HepG2 (cell line): ENCODE data around the gene BRS3. TPM values are rescaled to one million over a fixed set of nuclear protein-coding genes. Genes with fewer than 3 reads are reported as not detected.
"Not testable (repeated sequence)": the region's sequence is repeated elsewhere in the genome, so short reads cannot be mapped to it uniquely, and the experiment has no call there.

Experiments
- ATAC-seq: fragments of 200-7000 bp; cut with Tn5 transposase; 3 replicates; pipeline ENCODE4 v1.9.1; 2020; ENCODE audit warnings: mild to moderate bottlenecking, moderate library complexity
- BruUV-seq: library from RNA; stranded (reverse); fragments of 400-500 nt; replicated peaks from 2 replicates; lab custom pipeline; 2021; lab: Mats Ljungman, UMichigan
- CTCF ChIA-PET: fragments of 300-600 bp; formaldehyde crosslinking; extraction: SDS; loops from one replicate; lab custom pipeline; 2021; ENCODE audit warnings: low total read pairs, inconsistent platforms, low intra/inter-chr PET ratio; lab: Yijun Ruan, JAX
- POLR2A ChIA-PET: fragments of 350-600 bp; sonication (Branson Sonifier 250); formaldehyde crosslinking; loops from one replicate; lab custom pipeline; 2020; ENCODE audit warnings: antibody characterized with exemption, inconsistent platforms; lab: Yijun Ruan, JAX
- DNase-seq: peaks from one replicate; pipeline ENCODE4 v3.0.0-alpha.2; 2015; ENCODE audit warnings: low spot score
- FAIRE-seq: peaks from 3 replicates; lab custom pipeline; 2011; peaks lifted over from hg19 to GRCh38; lab: Jason Lieb, UNC
- H2AFZ ChIP-seq: one replicate; pipeline ENCODE4 v1.6.1; 2011; ENCODE audit warnings: low read length, inconsistent platforms
- H3K27ac ChIP-seq: fragments of 300-600 bp; 3 replicates; pipeline ENCODE4 v1.8.0; 2011; ENCODE audit warnings: mixed run types, mild to moderate bottlenecking, mixed read lengths, low read length, inconsistent platforms; ENCODE audit not compliant: insufficient read depth; ENCODE audit errors: extremely low read length
- H3K27me3 ChIP-seq, 2 experiments: fragments of 200-600 bp in 1 of 2; 2 replicates in 1 of 2; 3 replicates in 1 of 2; pipeline versions ENCODE4 v1.6.0 to v1.8.0; 2011; ENCODE audit warnings: low read length in 2 of 2, mild to moderate bottlenecking in 2 of 2, moderate library complexity in 2 of 2, inconsistent platforms in 1 of 2; ENCODE audit not compliant: insufficient read depth in 2 of 2, control insufficient read depth in 1 of 2
- H3K36me3 ChIP-seq, 2 experiments: fragments of 200-600 bp in 1 of 2; replicated peaks in 1 of 2; 2 replicates in 1 of 2; 3 replicates in 1 of 2; pipeline versions ENCODE4 v1.5.1 to v1.8.0; 2011; ENCODE audit warnings: low read length in 2 of 2, inconsistent platforms in 1 of 2; ENCODE audit not compliant: insufficient read depth in 2 of 2, control insufficient read depth in 1 of 2
- H3K4me1 ChIP-seq: 2 replicates; pipeline ENCODE4 v1.5.1; 2012; ENCODE audit warnings: low read length, inconsistent platforms; ENCODE audit not compliant: insufficient read depth
- H3K4me2 ChIP-seq: 2 replicates; pipeline ENCODE4 v1.6.0; 2011; ENCODE audit warnings: low read depth, low read length, inconsistent platforms
- H3K4me3 ChIP-seq, 3 experiments: fragments of 200-600 bp in 1 of 3; sonication (generic), shearing (Covaris generic) in 1 of 3; replicated peaks in 1 of 3; 2 replicates each; pipeline ENCODE4 v1.5.1; 2011 to 2016; ENCODE audit warnings: low read length in 3 of 3, inconsistent platforms in 2 of 3, low read depth in 2 of 3, mild to moderate bottlenecking in 2 of 3, control low read depth in 1 of 3, mixed read lengths in 1 of 3; ENCODE audit not compliant: insufficient read depth in 1 of 3
- H3K79me2 ChIP-seq: one replicate; pipeline ENCODE4 v1.6.1; 2011; ENCODE audit warnings: low read length, inconsistent platforms; ENCODE audit not compliant: insufficient read depth
- H3K9ac ChIP-seq: 2 replicates; pipeline ENCODE4 v1.6.0; 2011; ENCODE audit warnings: mild to moderate bottlenecking, low read depth, low read length, inconsistent platforms; ENCODE audit not compliant: insufficient read depth
- H3K9me3 ChIP-seq: 2 replicates; pipeline ENCODE4 v1.5.1; 2012; ENCODE audit warnings: mild to moderate bottlenecking, low read length
- H4K20me1 ChIP-seq: 2 replicates; pipeline ENCODE4 v1.6.0; 2011; ENCODE audit warnings: inconsistent platforms, mild to moderate bottlenecking, low read length, moderate library complexity; ENCODE audit not compliant: insufficient read depth
- BRCA1 ChIP-seq: sonication (generic); formaldehyde crosslinking; IDR thresholded peaks from 2 replicates; pipeline ENCODE4 v1.4.0; 2020; ENCODE audit warnings: missing genetic modification reagents
- FOXO1 ChIP-seq: sonication (generic); formaldehyde crosslinking; IDR thresholded peaks from 2 replicates; pipeline ENCODE4 v1.4.0; 2020; ENCODE audit warnings: missing genetic modification reagents
- HMGA1 ChIP-seq: sonication (generic); formaldehyde crosslinking; conservative IDR thresholded peaks from 2 replicates; pipeline ENCODE4 v1.4.0; 2020; ENCODE audit warnings: missing genetic modification reagents
- HNF4A ChIP-seq: sonication (generic); formaldehyde crosslinking; IDR thresholded peaks from 2 replicates; pipeline ENCODE4 v1.4.0; 2020; ENCODE audit warnings: missing genetic modification reagents
- SMAD1 ChIP-seq: sonication (generic); formaldehyde crosslinking; IDR thresholded peaks from 2 replicates; pipeline ENCODE4 v1.4.0; 2020; ENCODE audit warnings: missing genetic modification reagents, low read depth, mild to moderate bottlenecking, borderline replicate concordance
- SMARCE1 ChIP-seq: fragments of 450-650 bp; IDR thresholded peaks from 2 replicates; pipeline ENCODE4 v1.6.1; 2017; ENCODE audit warnings: borderline replicate concordance
- SP5 ChIP-seq: IDR thresholded peaks from 2 replicates; pipeline ENCODE4 v1.6.1; 2016; ENCODE audit warnings: low read depth, borderline replicate concordance
- ZEB1 ChIP-seq: IDR thresholded peaks from 2 replicates; pipeline ENCODE4 v1.6.1; 2012; ENCODE audit warnings: mild to moderate bottlenecking, low read depth, inconsistent platforms; ENCODE audit not compliant: insufficient replicate concordance
- ZIK1 ChIP-seq: sonication (generic); formaldehyde crosslinking; IDR thresholded peaks from 2 replicates; pipeline ENCODE4 v1.5.0; 2020; ENCODE audit warnings: mild to moderate bottlenecking, low read depth, missing genetic modification reagents, borderline replicate concordance
- ZNF468 ChIP-seq: sonication (generic); formaldehyde crosslinking; IDR thresholded peaks from 2 replicates; pipeline ENCODE4 v1.8.0; 2022; ENCODE audit warnings: mild to moderate bottlenecking, moderate library complexity, missing genetic modification reagents
- ZNF674 ChIP-seq: sonication (generic); formaldehyde crosslinking; IDR thresholded peaks from 2 replicates; pipeline ENCODE4 v1.5.0; 2020; ENCODE audit warnings: low read depth, mild to moderate bottlenecking, missing genetic modification reagents
- ZNF746 ChIP-seq: sonication (generic); formaldehyde crosslinking; IDR thresholded peaks from 2 replicates; pipeline ENCODE4 v1.8.0; 2022; ENCODE audit warnings: mild to moderate bottlenecking, missing genetic modification reagents
- ZNF841 ChIP-seq: sonication (generic); formaldehyde crosslinking; IDR thresholded peaks from 2 replicates; pipeline ENCODE4 v1.8.1; 2023; ENCODE audit warnings: missing genetic modification reagents, borderline replicate concordance
- WGBS: methylation state at CpG from one replicate; pipeline ENCODE4 v1.1.6; 2017; ENCODE audit warnings: low lambda C conversion rate; 5-methylcytosine and 5-hydroxymethylcytosine counted together
- in situ Hi-C: cut with HindIII; loops from 2 replicates; pipeline ENCODE4 v1.10.0; 2017; ENCODE audit warnings: low pct_unique_long_range_greater_than_20kb; ENCODE audit not compliant: extremely low pct_ligation_motif_present
- intact Hi-C: fragments of 100-400 bp; cut with micrococcal nuclease; formaldehyde crosslinking; loops from one replicate; pipeline ENCODE4 v1.10.0; 2022; ENCODE audit not compliant: unreplicated experiment
- polyA plus RNA-seq, 8 experiments: library from polyadenylated mRNA; depleted of rRNA in 3 of 8; stranded (reverse) in 7 of 8; unstranded in 1 of 8; fragments of >200 nt; fragmentation: Illumina TruSeq in 4 of 8; extraction: Trizol in 4 of 8; gene quantifications; 2 replicates each; pipeline versions ENCODE4 v1.2.1 to v1.2.3, GENCODE V29; 2011 to 2016; ENCODE audit warnings: low read depth in 4 of 8, missing spikeins in 1 of 8, mixed read lengths in 1 of 8; ENCODE audit not compliant: insufficient read depth in 1 of 8
- total RNA-seq, 5 experiments: library from RNA; depleted of rRNA; stranded (reverse); fragments of >200 nt; fragmentation: Illumina TruSeq; extraction: Trizol; gene quantifications; 2 replicates each; pipeline ENCODE4 v1.2.3, GENCODE V29; 2016; ENCODE audit warnings: low read depth in 1 of 5
- TF ChIP-seq, protein P1 (sequence below): sonication (generic); formaldehyde crosslinking; IDR thresholded peaks from 2 replicates; pipeline ENCODE4 v1.4.0; 2020; ENCODE audit warnings: missing genetic modification reagents

Gene BRS3
- total and polyA plus RNA-seq, 2 of the 13 experiments (the other 11 are each of a cell fraction or from before 2014, with no cell fraction given) = not detected

GRCh38 chrX:136487647-136488046 is at the start of gene BRS3 (continued):
- TF ChIP-seq SMAD1 (CRISPR knock-in tag) (no peak), BRCA1 (CRISPR knock-in tag) (no peak), FOXO1 (CRISPR knock-in tag) (no peak), ZNF674 (no peak)

GRCh38 chrX:136438192-136438591 is 49.6 kb upstream of the BRS3 start:
- 2% methylated on average over 3 of the region's 3 CpGs for WGBS

GRCh38 chrX:136445674-136446073 is 42.1 kb upstream of the BRS3 start:
- DNase-seq, H2AFZ ChIP-seq, ATAC-seq, H3K9me3 ChIP-seq, H3K79me2 ChIP-seq, POLR2A ChIA-PET, H3K4me1 ChIP-seq, H3K27me3 ChIP-seq, H3K4me2 ChIP-seq, intact Hi-C loops, BruUV-seq, H3K9ac ChIP-seq, in situ Hi-C loops, FAIRE-seq, H4K20me1 ChIP-seq, CTCF ChIA-PET, H3K27ac ChIP-seq, H3K4me3 ChIP-seq, H3K36me3 ChIP-seq: not testable (repeated sequence)
- WGBS = no CpG with 5 or more reads among the region's 18 CpGs

More at GRCh38 chrX:136438192-136438591, 49.6 kb upstream of the BRS3 start:
- ChIA-PET CTCF (no interaction called here), POLR2A (no interaction called here)
- Histone ChIP-seq H3K79me2 (no peaks in the 10 kb centered on the region), H3K4me1 (no peaks in the 10 kb centered on the region), H3K9ac (no peak overlapping the region), H3K36me3 (no peaks in the 10 kb centered on the region), H3K9me3 (no peaks in the 10 kb centered on the region), H3K27me3 (no peaks in the 10 kb centered on the region), H2AFZ (no peak overlapping the region), H4K20me1 (no peaks in the 10 kb centered on the region), H3K4me3 (no peak overlapping the region), H3K4me2 (no peak overlapping the region), H3K27ac (no peak overlapping the region)
- no TSS peak for BruUV-seq
- in situ Hi-C loops = no loop called here
- DNase-seq (no peak), FAIRE-seq (no peak), ATAC-seq (no peak)
- TF ChIP-seq HMGA1 (CRISPR knock-in tag) (no peak), ZIK1 (CRISPR knock-in tag) (no peak), ZNF841 (CRISPR knock-in tag) (no peak), SP5 (CRISPR knock-in tag) (no peak), ZEB1 (no peak), ZNF468 (no peak), SMARCE1 (no peak), HNF4A (CRISPR knock-in tag) (no peak), ZNF746 (CRISPR knock-in tag) (no peak)
- TF ChIP-seq, protein P1, sequence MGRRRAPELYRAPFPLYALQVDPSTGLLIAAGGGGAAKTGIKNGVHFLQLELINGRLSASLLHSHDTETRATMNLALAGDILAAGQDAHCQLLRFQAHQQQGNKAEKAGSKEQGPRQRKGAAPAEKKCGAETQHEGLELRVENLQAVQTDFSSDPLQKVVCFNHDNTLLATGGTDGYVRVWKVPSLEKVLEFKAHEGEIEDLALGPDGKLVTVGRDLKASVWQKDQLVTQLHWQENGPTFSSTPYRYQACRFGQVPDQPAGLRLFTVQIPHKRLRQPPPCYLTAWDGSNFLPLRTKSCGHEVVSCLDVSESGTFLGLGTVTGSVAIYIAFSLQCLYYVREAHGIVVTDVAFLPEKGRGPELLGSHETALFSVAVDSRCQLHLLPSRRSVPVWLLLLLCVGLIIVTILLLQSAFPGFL (CRISPR knock-in tag) = no peak
- intact Hi-C loops = no loop called here
